OCI-LY3 (cell line): ENCODE measurements around the gene DEFB131B.

Source experiments
- EZH2phosphoT487 ChIP-seq: fragments of 200-600 bp; shearing (Covaris generic); IDR thresholded peaks from 2 replicates; pipeline ENCODE4 v1.6.1; 2018; ENCODE audit warnings: antibody characterized with exemption, mixed run types, low read depth
- TF ChIP-seq, protein P1 (sequence below): fragments of 200-600, 300-600 bp; sonication (generic); IDR thresholded peaks from 2 replicates; pipeline ENCODE4 v1.5.1; 2014; ENCODE audit warnings: antibody characterized with exemption, low read length, low read depth

- TF ChIP-seq EZH2phosphoT487: no peak
- TF ChIP-seq, protein P1, sequence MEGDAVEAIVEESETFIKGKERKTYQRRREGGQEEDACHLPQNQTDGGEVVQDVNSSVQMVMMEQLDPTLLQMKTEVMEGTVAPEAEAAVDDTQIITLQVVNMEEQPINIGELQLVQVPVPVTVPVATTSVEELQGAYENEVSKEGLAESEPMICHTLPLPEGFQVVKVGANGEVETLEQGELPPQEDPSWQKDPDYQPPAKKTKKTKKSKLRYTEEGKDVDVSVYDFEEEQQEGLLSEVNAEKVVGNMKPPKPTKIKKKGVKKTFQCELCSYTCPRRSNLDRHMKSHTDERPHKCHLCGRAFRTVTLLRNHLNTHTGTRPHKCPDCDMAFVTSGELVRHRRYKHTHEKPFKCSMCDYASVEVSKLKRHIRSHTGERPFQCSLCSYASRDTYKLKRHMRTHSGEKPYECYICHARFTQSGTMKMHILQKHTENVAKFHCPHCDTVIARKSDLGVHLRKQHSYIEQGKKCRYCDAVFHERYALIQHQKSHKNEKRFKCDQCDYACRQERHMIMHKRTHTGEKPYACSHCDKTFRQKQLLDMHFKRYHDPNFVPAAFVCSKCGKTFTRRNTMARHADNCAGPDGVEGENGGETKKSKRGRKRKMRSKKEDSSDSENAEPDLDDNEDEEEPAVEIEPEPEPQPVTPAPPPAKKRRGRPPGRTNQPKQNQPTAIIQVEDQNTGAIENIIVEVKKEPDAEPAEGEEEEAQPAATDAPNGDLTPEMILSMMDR: no peak
Observed at GRCh38 chr11:71928737-71929443, 50.6 kb downstream of the DEFB131B start, which contains the start of gene RNF121.
